GM12873 (cell line): Measurements from ENCODE around the gene SGK1.

Source experiments
- TF ChIP-seq, protein P1 (sequence below): IDR thresholded peaks from 2 replicates; pipeline ENCODE4 v1.5.1; 2012; ENCODE audit warnings: low read depth, mild to moderate bottlenecking, moderate library complexity, low read length, control low read depth; ENCODE audit not compliant: insufficient read depth; ENCODE audit errors: missing control alignments

SGK1 gene

DNA sequence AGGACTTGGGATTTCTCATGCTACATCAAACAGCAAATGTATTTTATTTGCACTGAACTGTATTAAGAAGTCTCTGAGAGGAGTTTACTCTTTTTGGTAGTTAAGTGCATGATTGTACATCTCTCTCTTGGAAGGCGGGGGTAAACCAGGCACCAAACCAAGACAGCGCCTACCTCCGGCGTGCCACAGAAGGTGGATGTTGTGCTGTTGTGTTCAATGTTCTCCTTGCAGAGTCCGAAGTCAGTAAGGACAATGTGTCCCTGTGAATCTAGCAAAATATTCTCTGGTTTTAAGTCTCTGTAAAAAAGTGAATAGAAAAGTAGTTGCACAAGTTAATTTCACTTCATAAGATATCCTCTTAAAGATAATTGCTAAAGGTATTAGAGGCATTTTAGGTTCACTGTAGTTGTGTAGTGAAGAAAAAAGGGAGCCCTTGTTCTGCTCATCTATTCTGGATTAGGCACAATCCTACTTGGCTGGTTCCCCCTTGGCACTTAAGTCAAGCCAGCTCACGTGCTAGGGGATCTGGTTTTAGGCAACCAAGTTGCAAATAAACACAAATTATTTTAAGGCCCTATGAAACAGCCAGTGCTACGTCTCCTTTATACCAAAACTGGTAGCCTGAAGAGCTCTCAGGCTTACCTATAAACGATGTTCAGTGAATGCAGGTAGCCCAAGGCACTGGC is 145.7 kb downstream of the SGK1 start:
- TF ChIP-seq, protein P1, sequence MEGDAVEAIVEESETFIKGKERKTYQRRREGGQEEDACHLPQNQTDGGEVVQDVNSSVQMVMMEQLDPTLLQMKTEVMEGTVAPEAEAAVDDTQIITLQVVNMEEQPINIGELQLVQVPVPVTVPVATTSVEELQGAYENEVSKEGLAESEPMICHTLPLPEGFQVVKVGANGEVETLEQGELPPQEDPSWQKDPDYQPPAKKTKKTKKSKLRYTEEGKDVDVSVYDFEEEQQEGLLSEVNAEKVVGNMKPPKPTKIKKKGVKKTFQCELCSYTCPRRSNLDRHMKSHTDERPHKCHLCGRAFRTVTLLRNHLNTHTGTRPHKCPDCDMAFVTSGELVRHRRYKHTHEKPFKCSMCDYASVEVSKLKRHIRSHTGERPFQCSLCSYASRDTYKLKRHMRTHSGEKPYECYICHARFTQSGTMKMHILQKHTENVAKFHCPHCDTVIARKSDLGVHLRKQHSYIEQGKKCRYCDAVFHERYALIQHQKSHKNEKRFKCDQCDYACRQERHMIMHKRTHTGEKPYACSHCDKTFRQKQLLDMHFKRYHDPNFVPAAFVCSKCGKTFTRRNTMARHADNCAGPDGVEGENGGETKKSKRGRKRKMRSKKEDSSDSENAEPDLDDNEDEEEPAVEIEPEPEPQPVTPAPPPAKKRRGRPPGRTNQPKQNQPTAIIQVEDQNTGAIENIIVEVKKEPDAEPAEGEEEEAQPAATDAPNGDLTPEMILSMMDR = no peak

DNA sequence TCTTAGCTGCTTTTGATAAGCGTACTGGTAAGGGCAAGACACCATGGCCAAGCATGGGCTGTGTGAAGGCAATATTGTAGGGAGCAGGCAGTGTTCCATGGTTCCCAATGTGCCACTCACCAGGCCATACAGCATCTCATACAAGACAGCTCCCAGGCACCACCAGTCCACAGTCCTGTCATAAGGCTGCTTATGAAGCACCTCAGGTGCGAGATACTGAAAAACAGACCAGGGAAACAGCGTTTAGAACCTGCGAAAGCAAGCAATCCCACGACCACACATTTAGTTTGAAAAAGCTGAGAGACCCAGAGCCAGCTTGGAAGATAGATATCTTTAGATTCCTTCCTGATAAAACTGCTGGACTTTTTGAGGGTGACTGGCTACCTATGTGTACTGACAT is 146.4 kb downstream of the SGK1 start:
- TF ChIP-seq, protein P1 = no peak

DNA sequence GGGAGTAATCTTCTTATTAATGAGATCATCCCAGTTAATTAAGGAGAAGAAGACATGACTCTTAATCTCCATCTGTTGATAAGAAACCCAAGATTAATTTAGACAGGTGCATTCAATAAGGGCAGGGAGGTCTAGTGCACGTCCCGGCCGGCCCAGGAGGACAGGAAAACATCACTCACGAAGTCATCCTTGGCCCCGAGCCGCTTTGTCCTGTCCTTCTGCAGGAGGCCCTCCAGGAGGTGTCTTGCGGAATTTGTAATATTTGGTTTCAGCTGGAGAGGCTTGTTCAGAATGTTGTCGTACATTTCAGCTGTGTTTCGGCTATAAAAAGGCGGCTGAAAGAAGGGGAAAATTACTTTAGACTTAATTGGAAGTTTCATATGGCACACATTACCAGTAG is 147.1 kb downstream of the SGK1 start:
- TF ChIP-seq, protein P1 = no peak

DNA sequence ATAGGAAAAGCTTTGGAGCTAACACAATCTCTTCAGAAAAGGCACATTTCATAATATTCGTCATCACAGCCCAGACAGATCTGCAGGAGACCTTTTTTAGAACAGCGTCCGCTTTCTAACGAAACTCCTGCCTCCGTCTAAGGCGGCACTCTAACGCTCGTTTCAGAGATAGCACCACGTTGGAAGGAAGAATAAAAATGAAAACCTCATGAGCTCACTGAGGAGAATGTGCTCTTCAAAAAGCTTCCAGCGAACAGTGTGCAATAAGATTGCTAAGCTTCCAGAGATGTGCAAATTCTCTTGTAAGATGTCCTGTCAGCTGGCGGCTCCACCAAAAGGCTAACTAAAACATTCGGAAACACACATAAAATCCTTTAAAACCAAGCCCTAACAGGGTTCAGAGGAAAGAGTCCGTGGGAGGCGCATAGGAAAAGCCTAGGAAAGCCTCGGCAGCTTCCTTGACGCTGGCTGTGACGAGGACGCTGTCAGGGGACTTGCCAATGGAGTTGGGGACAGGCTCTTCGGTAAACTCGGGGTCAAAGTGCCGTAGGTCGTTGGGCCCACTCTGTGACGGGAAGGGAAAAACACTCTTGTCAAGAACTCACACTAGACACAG is 147.9 kb downstream of the SGK1 start:
- TF ChIP-seq, protein P1 = no peak

DNA sequence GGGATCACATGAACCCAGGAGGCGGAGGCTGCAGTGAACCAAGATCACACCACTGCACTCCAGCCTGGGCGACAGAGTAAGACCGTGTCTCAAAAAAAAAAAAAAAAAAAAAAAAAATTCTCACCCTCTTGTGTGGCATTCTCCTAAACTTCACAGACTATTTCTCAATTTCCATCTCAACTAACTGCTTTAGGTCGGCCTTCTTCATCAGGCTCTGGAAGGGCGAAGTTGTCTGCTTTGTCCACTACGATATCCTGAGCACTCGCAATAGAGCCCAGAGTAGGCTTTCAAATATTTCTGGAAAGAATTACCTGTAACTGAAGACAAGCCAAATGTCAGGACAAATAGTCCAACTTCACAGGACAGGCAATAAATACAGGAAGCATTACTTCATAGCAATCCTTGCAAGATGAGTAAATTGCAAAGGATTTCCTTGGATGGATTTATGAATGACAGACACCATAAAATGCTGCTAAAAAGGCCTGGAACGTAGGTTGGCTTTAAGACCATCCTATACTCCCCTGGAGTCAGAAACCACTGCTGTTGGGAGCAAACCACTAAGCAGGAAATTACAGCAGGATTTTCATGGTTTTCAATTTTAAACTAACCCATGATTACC is 149.2 kb downstream of the SGK1 start:
- TF ChIP-seq, protein P1 = no peak

DNA sequence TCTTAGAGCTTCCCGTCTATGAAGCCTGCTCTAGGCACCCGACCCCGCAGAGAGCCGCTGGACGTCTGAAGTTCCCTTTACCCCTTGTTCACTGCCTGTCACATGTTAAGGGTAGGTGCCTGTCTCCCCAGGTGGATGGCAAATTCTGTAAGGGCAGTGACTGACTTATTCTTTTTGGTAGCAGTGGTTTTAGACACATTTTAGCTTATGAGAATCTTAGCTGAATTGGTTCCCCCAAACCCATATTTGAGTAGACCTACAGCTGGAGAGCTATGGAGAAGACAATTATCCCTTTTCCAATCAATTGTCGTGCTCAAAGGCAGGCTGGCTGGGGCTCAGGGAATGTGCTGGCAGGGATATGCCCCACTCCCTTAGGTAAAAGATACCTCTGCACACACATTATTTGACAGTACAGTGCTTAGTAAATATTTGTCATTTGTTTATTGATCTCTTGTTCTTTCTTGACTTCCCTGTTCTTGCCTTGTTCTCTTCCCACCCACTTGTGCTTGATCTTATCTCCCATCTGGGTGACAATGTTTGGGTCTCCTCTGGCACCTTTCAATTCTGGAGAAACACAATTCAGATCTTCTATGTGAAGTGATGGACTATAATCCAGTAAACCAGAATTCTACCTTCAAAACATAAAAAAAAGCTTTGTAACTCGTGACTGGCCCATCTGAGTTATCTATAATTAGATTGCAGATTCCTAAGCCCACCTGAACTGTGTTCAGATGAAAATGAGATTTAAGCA is 151.2 kb downstream of the SGK1 start:
- TF ChIP-seq, protein P1 = no peak

DNA sequence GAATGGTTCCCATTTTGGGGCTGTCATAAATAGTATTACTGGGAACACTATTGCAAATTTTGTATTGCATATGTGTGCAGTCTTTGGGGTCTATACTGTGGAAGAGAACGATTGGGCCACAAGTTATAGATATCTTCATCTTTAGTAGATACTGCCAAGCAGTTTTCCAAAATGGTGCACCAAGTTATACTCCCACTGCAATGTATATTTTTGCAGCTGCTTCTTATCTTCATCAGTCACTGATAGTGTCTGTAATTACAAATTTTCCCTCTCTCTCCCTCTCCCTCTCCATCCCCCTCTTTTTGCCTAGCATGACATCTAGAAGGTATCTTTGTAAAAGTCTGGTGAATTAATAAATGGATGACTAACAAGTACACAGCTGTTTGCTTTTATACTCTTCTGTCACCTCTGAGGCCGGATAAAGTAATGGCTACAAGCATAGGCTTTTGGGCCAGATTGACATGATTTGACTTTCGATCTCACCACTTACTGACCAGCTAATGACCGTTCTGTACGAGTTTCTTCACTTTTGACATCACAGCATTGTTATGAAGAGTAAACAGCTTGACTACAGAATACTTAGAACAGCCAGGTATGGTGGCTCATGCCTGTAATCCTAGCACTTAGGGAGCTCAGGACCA is 152.2 kb downstream of the SGK1 start:
- TF ChIP-seq, protein P1 = no peak
